HG03095 (cell line): Measurements from ENCODE around the gene ANKRD11.
"Not testable (repeated sequence)": the region's sequence is repeated elsewhere in the genome, so short reads cannot be mapped to it uniquely, and the experiment has no call there.

Experiments
- ATAC-seq: cut with Tn5 transposase; IDR thresholded peaks from one replicate; pipeline ENCODE4 v1.9.1; 2021; ENCODE audit warnings: moderate library complexity; ENCODE audit not compliant: unreplicated experiment

The ANKRD11 gene

GRCh38 chr16:89334988-89335802 lies 155.2 kb downstream of the ANKRD11 start:
- no peak for ATAC-seq

GRCh38 chr16:89334461-89334860 lies 155.9 kb downstream of the ANKRD11 start:
- no peak for ATAC-seq

GRCh38 chr16:89334050-89334449 lies 156.3 kb downstream of the ANKRD11 start:
- no peak for ATAC-seq

- not testable (repeated sequence) for ATAC-seq
Observed at GRCh38 chr16:89333401-89334001, 156.9 kb downstream of the ANKRD11 start.

GRCh38 chr16:89332902-89333245 lies 157.5 kb downstream of the ANKRD11 start:
- no peak for ATAC-seq

- ATAC-seq: no peak
Observed at GRCh38 chr16:89332243-89332901, 158.0 kb downstream of the ANKRD11 start.

- ATAC-seq: no peak
Observed at GRCh38 chr16:89331371-89332109, 158.8 kb downstream of the ANKRD11 start.

GRCh38 chr16:89330177-89330856 lies 160.0 kb downstream of the ANKRD11 start:
- no peak for ATAC-seq

GRCh38 chr16:89329830-89330176 lies 160.6 kb downstream of the ANKRD11 start:
- ATAC-seq: not testable (repeated sequence)

GRCh38 chr16:89328412-89329400 lies 161.7 kb downstream of the ANKRD11 start:
- ATAC-seq: not testable (repeated sequence)

GRCh38 chr16:89326721-89327120 lies 163.6 kb downstream of the ANKRD11 start:
- ATAC-seq: no peak

- ATAC-seq: no peak
Observed at GRCh38 chr16:89325861-89326471, 164.4 kb downstream of the ANKRD11 start.

GRCh38 chr16:89324056-89325010 lies 166.0 kb downstream of the ANKRD11 start:
- no peak for ATAC-seq

GRCh38 chr16:89323120-89323960 lies 167.0 kb downstream of the ANKRD11 start:
- ATAC-seq: no peak

- ATAC-seq: no peak
Observed at GRCh38 chr16:89322321-89323119, 167.8 kb downstream of the ANKRD11 start.

- ATAC-seq: no peak
Observed at GRCh38 chr16:89320782-89321501, 169.4 kb downstream of the ANKRD11 start.
